Gastroesophageal sphincter (tissue), 4 donors: ENCODE measurements around the gene LRRC73. TPM values are rescaled to one million over a fixed set of nuclear protein-coding genes. Genes with fewer than 3 reads are reported as not detected.
A peak's percentile ranks its signal among the peaks of the same experiment; 100 is the strongest.

Experiments used
- ATAC-seq: fragments of 150-250 bp; one replicate; pipeline ENCODE4 v1.9.1; 2016; ENCODE audit warnings: mild to moderate bottlenecking, moderate library complexity
- H3K27ac ChIP-seq, 4 donors: fragments of 200-600 bp; sonication (generic) in 3 of 4; 1 replicate in 3 of 4; 2 replicates in 1 of 4; pipeline ENCODE4 v1.5.1; 2016 to 2019
- H3K27me3 ChIP-seq: fragments of 200-600 bp; sonication (generic); one replicate; pipeline ENCODE4 v1.5.1; 2019
- H3K36me3 ChIP-seq, 2 donors: fragments of 200-600 bp; sonication (generic); one replicate each; pipeline ENCODE4 v1.5.1; 2019; ENCODE audit warnings: control low read depth in 1 of 2
- H3K4me1 ChIP-seq, 3 donors: fragments of 200-600 bp; sonication (generic); 1 replicate in 2 of 3; 2 replicates in 1 of 3; pipeline ENCODE4 v1.5.1; 2016 to 2019; ENCODE audit warnings: control low read depth in 2 of 3
- H3K4me3 ChIP-seq, 2 donors: fragments of 200-600 bp; sonication (generic); one replicate each; pipeline ENCODE4 v1.5.1; 2019; ENCODE audit warnings: mild to moderate bottlenecking in 1 of 2, moderate library complexity in 1 of 2
- H3K9me3 ChIP-seq, 3 donors: fragments of 200-600 bp; sonication (generic); one replicate each; pipeline ENCODE4 v1.5.1; 2017 to 2019; ENCODE audit warnings: control low read depth in 2 of 3
- EP300 ChIP-seq: sonication (generic); formaldehyde crosslinking; IDR thresholded peaks from one replicate; pipeline ENCODE4 v1.6.1; 2017; ENCODE audit warnings: antibody characterized with exemption, mild to moderate bottlenecking
- POLR2A ChIP-seq, 2 donors: fragments of 450-650 bp; IDR thresholded peaks; one replicate each; pipeline ENCODE4 v1.6.1; 2017; ENCODE audit warnings: antibody characterized with exemption in 2 of 2, mild to moderate bottlenecking in 2 of 2, moderate library complexity in 1 of 2
- POLR2AphosphoS5 ChIP-seq: sonication (generic); formaldehyde crosslinking; IDR thresholded peaks from one replicate; pipeline ENCODE4 v1.6.1; 2017; ENCODE audit warnings: antibody characterized with exemption
- WGBS, 2 donors: methylation state at CpG; one replicate each; pipeline ENCODE4 v1.1.5; 2018; ENCODE audit warnings: low coverage in 1 of 2; 5-methylcytosine and 5-hydroxymethylcytosine counted together
- total RNA-seq, 4 donors: library from RNA; depleted of rRNA; stranded (reverse); fragments of >200 nt; gene quantifications; one replicate each; pipeline ENCODE4 v1.1.0, GENCODE V29; 2016
- TF ChIP-seq, protein P1 (sequence below), 4 experiments: fragments of 200-600 bp in 2 of 4; fragments of 450-650 bp in 2 of 4; sonication (generic) in 1 of 4; IDR thresholded peaks; one replicate each; pipeline ENCODE4 v1.5.1; 2017 to 2019; ENCODE audit warnings: antibody characterized with exemption in 4 of 4, mild to moderate bottlenecking in 2 of 4, moderate library complexity in 2 of 4

Gene LRRC73
- total RNA-seq, 4 donors from 2014 or later, result 0.16 to 0.31 TPM; not detected in 2

- no peaks in the 10 kb centered on the region for H3K9me3 ChIP-seq
These were observed 32.2 kb downstream of the LRRC73 start for GRCh38 chr6:43478008-43478372.

DNA sequence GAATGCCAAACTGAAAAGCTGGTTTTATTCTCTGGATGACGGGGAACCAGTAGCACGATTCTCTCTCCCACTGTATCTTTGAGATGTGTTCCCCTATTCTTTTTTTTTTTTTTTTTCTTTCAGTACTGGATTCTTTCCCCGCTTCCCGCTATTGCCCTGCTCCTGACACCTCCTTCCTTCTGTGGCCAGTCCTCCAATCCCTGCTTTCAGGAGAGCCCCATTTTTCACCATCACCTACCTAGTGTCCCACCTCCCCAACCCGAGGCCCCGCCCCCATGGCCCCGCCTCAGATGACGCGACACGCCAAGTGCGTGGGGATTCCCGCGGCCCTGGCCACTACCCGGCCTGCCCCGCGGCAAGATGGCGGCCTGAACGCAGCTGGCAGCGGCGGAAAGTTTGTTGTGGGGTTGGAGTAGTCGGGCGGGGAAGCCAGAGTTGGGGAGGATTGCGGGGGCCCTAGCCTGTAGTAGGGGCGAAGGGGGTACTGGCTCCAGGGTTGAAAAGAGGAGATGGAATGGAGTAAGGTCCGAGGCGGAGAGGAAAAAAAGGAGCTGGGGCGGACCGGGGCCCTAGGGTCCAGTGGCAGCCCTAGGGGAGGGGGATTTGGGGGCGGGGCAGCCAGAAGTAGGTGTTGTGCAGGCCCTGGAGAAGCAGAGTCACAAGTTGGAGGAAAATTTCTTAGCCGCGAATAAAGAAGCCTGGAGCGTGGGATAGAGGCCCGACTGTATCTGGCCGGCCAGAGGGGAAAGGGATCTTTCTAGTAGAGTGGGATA lies 32.7 kb downstream of the LRRC73 start, which contains the start of gene TJAP1:
TJAP1 (plus strand) TSS at position 336 of the 773 bp plus-strand sequence. CDS start 21,432 bp downstream, outside the sequence.
- Histone ChIP-seq H3K27ac (peak within 1 kb of the TSS; percentile 61 to 86 (median 83)), H3K9me3 (no peaks in the 10 kb centered on the region), H3K27me3 (no peaks in the 10 kb centered on the region), H3K4me3 (peak within 1 kb of the TSS; percentile 77), H3K4me1 (peaks cover 0 to 41% (median 11%) of the 10 kb centered on the region in 3 donors), H3K36me3 (no peaks in the 10 kb centered on the region)
- peak; percentile 99 for ATAC-seq
- TF ChIP-seq POLR2AphosphoS5, result peak; percentile 90
- TF ChIP-seq, protein P1, sequence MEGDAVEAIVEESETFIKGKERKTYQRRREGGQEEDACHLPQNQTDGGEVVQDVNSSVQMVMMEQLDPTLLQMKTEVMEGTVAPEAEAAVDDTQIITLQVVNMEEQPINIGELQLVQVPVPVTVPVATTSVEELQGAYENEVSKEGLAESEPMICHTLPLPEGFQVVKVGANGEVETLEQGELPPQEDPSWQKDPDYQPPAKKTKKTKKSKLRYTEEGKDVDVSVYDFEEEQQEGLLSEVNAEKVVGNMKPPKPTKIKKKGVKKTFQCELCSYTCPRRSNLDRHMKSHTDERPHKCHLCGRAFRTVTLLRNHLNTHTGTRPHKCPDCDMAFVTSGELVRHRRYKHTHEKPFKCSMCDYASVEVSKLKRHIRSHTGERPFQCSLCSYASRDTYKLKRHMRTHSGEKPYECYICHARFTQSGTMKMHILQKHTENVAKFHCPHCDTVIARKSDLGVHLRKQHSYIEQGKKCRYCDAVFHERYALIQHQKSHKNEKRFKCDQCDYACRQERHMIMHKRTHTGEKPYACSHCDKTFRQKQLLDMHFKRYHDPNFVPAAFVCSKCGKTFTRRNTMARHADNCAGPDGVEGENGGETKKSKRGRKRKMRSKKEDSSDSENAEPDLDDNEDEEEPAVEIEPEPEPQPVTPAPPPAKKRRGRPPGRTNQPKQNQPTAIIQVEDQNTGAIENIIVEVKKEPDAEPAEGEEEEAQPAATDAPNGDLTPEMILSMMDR (IDR thresholded peaks at IDR 0.05), result no peak
- TF ChIP-seq EP300, result no peak
- peak; percentile 40 to 66 for TF ChIP-seq POLR2A (IDR thresholded peaks at IDR 0.05)
- WGBS, 2 donors, result 0 to 1% methylated on average over 10 to 15 of the region's 34 CpGs

More at GRCh38 chr6:43478008-43478372, 32.2 kb downstream of the LRRC73 start:
- WGBS, 2 donors, result 19 to 23% methylated on average over 3 of the region's 3 CpGs
- Histone ChIP-seq H3K27ac (peak overlapping the region; percentile 61 to 86 (median 83)), H3K36me3 (no peaks in the 10 kb centered on the region), H3K27me3 (no peaks in the 10 kb centered on the region), H3K4me3 (peak overlapping the region; percentile 77), H3K4me1 (peaks cover 0 to 41% (median 11%) of the 10 kb centered on the region in 3 donors)
- no peak for ATAC-seq
- TF ChIP-seq, protein P1 (IDR thresholded peaks at IDR 0.05), result no peak
- TF ChIP-seq POLR2AphosphoS5 (no peak), EP300 (no peak), POLR2A (IDR thresholded peaks at IDR 0.05) (no peak)

DNA sequence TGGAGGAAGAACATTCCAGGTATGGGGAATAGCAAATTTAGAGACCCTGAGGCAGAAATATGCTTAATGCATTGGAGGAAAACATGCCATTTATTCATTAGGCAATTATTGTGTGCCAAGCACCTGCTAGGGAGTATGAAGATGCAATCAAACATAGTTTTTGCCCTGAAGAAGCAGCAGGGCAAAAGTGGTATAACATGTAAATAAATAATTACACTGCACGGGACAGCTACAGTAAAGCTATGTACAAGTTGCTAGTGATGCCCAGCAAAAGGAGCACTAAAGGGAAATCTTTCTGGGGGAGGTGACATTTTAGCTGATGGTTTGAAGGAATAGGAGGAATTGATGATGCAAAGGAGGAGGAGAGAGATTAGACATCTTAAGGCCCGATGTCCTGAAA lies 33.4 kb downstream of the LRRC73 start:
- Histone ChIP-seq H3K27me3 (peaks cover 4% of the 10 kb centered on the region), H3K27ac (peak overlapping the region; percentile 10 to 86 (median 83)), H3K4me3 (peak overlapping the region; percentile 77), H3K4me1 (peaks cover 0 to 41% (median 11%) of the 10 kb centered on the region in 3 donors), H3K36me3 (no peaks in the 10 kb centered on the region), H3K9me3 (no peaks in the 10 kb centered on the region)
- TF ChIP-seq POLR2A (IDR thresholded peaks at IDR 0.05) (no peak), POLR2AphosphoS5 (no peak), EP300 (no peak)
- TF ChIP-seq, protein P1 (IDR thresholded peaks at IDR 0.05), result no peak
- ATAC-seq, result no peak
- 0 to 9% methylated on average over 1 to 2 of the region's 2 CpGs for WGBS, 2 donors

- Histone ChIP-seq H3K9me3 (no peaks in the 10 kb centered on the region), H3K4me3 (no peak overlapping the region), H3K4me1 (peaks cover 0 to 34% (median 11%) of the 10 kb centered on the region in 3 donors), H3K27me3 (peaks cover 6% of the 10 kb centered on the region), H3K27ac (no peak overlapping the region), H3K36me3 (no peaks in the 10 kb centered on the region)
- ATAC-seq, result no peak
- 81 to 87% methylated on average over 2 to 3 of the region's 6 CpGs for WGBS, 2 donors
- TF ChIP-seq POLR2A (IDR thresholded peaks at IDR 0.05), result no peak
- TF ChIP-seq, protein P1 (IDR thresholded peaks at IDR 0.05), result no peak
- no peak for TF ChIP-seq EP300
These were observed 34.6 kb downstream of the LRRC73 start for GRCh38 chr6:43475516-43475915.

DNA sequence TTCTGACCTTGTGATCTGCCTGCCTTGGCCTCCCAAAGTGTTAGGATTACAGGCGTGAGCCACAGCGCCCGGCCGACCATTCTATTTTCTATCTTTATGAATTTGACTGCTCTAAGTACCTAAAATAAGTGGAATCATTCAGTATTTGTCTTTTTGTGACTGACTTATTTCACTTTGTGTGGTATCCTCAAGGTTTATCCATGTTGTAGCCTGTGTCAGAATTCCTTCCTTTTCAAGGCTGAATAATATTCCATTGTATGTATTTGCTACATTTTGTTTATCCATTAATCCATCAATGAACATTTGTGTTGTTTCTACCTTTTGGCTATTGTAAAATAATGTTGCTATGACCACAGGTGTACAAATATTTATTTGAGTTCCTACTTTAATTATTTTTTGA lies 37.6 kb downstream of the LRRC73 start:
- Histone ChIP-seq H3K27ac (no peak overlapping the region), H3K9me3 (no peaks in the 10 kb centered on the region), H3K4me1 (peaks cover 0 to 6% (median 0%) of the 10 kb centered on the region in 3 donors), H3K27me3 (peaks cover 27% of the 10 kb centered on the region), H3K4me3 (no peak overlapping the region), H3K36me3 (no peaks in the 10 kb centered on the region)
- TF ChIP-seq, protein P1 (IDR thresholded peaks at IDR 0.05), result no peak
- no peak for TF ChIP-seq EP300
- TF ChIP-seq POLR2A (IDR thresholded peaks at IDR 0.05), result no peak
- no peak for TF ChIP-seq POLR2AphosphoS5
- WGBS, 2 donors, result 89% methylated on average over 3 to 4 of the region's 4 CpGs
- no peak for ATAC-seq
